Measurements from ENCODE around the gene PITPNC1.
A peak's percentile ranks its signal among the peaks of the same experiment; 100 is the strongest.
"Not testable (repeated sequence)": the region's sequence is repeated elsewhere in the genome, so short reads cannot be mapped to it uniquely, and the experiment has no call there.

The PITPNC1 gene

GRCh38 chr17:67376737-67377487, at the start of gene PITPNC1:
Gene PITPNC1 (plus strand): TSS chr17:67377281.
- DNase-seq, result peak; percentile 64 to 71

GRCh38 chr17:67328026-67328425, 49.1 kb upstream of the PITPNC1 start:
- no peak for DNase-seq

- DNase-seq, result not testable (repeated sequence)
These were observed 45.5 kb upstream of the PITPNC1 start for GRCh38 chr17:67331381-67332161.

- not testable (repeated sequence) for DNase-seq
These were observed 44.9 kb upstream of the PITPNC1 start for GRCh38 chr17:67332162-67332508.

GRCh38 chr17:67335245-67335835, 41.7 kb upstream of the PITPNC1 start:
- no peak for DNase-seq

- DNase-seq, result no peak
These were observed 40.2 kb upstream of the PITPNC1 start for GRCh38 chr17:67336859-67337258.

- DNase-seq, result not testable (repeated sequence)
These were observed 38.7 kb upstream of the PITPNC1 start for GRCh38 chr17:67338353-67338752.

GRCh38 chr17:67343237-67343636, 33.8 kb upstream of the PITPNC1 start:
- DNase-seq, result no peak

- DNase-seq, result no peak
These were observed 29.3 kb upstream of the PITPNC1 start for GRCh38 chr17:67347826-67348225.

- no peak for DNase-seq
These were observed 27.7 kb upstream of the PITPNC1 start for GRCh38 chr17:67349420-67349819.

- DNase-seq, result no peak
These were observed 23.9 kb upstream of the PITPNC1 start for GRCh38 chr17:67353161-67353560.

GRCh38 chr17:67353929-67354574, 23.0 kb upstream of the PITPNC1 start:
- DNase-seq, result no peak

GRCh38 chr17:67358612-67359011, 18.5 kb upstream of the PITPNC1 start:
- no peak for DNase-seq

GRCh38 chr17:67359960-67360791, 16.9 kb upstream of the PITPNC1 start:
- DNase-seq, result peak in 1 of 2 experiments; percentile 24

GRCh38 chr17:67360880-67361279, 16.2 kb upstream of the PITPNC1 start:
- DNase-seq, result no peak

- no peak for DNase-seq
These were observed 14.9 kb upstream of the PITPNC1 start for GRCh38 chr17:67362173-67362572.

GRCh38 chr17:67364847-67365737, 12.0 kb upstream of the PITPNC1 start:
- DNase-seq, result no peak

- peak in 1 of 2 experiments; percentile 31 for DNase-seq
These were observed 11.3 kb upstream of the PITPNC1 start for GRCh38 chr17:67365738-67366192.

- DNase-seq, result peak; percentile 57 to 88
These were observed 10.6 kb upstream of the PITPNC1 start, which contains the start of gene PSMD12 for GRCh38 chr17:67366193-67367157. Gene PSMD12 (minus strand): TSS chr17:67366577. CDS start chr17:67366519, 58 bp downstream.

GRCh38 chr17:67369676-67370075, 7.4 kb upstream of the PITPNC1 start:
- no peak for DNase-seq

Data from SW 1271 (cell line).